Central memory CD4-positive, alpha-beta T cell (primary cell): ENCODE data around the gene NOTCH4.
A peak's percentile ranks its signal among the peaks of the same experiment; 100 is the strongest.
"Not testable (repeated sequence)": the region's sequence is repeated elsewhere in the genome, so short reads cannot be mapped to it uniquely, and the experiment has no call there.

Experiments
- DNase-seq: peaks from one replicate; pipeline ENCODE4 v3.0.0; 2022
- total RNA-seq, 3 experiments: gene quantifications; one replicate each; lab custom pipeline; 2026; lab: John Stamatoyannopoulos, UW

The NOTCH4 gene
- total RNA-seq: 0.22 to 3.7 (median 0.49) reads per million in 3 experiments

GRCh38 chr6:32223258-32224235 is at the start of gene NOTCH4:
TSS of gene NOTCH4 (minus strand) at chr6:32224067. CDS start at chr6:32223928, 139 bp downstream.
- DNase-seq: no peak

GRCh38 chr6:32271429-32271828 is 47.6 kb upstream of the NOTCH4 start:
- DNase-seq: peak; percentile 14

GRCh38 chr6:32268459-32268858 is 44.6 kb upstream of the NOTCH4 start:
- not testable (repeated sequence) for DNase-seq

GRCh38 chr6:32267035-32267434 is 43.2 kb upstream of the NOTCH4 start:
- DNase-seq: no peak

GRCh38 chr6:32257262-32257661 is 33.4 kb upstream of the NOTCH4 start:
- not testable (repeated sequence) for DNase-seq

- DNase-seq: peak; percentile 30
Observed at GRCh38 chr6:32255199-32256153, 31.6 kb upstream of the NOTCH4 start.

GRCh38 chr6:32254761-32255198 is 30.9 kb upstream of the NOTCH4 start:
- no peak for DNase-seq

GRCh38 chr6:32252331-32253009 is 28.6 kb upstream of the NOTCH4 start:
- no peak for DNase-seq

GRCh38 chr6:32249262-32249661 is 25.4 kb upstream of the NOTCH4 start:
- no peak for DNase-seq

GRCh38 chr6:32247401-32247800 is 23.5 kb upstream of the NOTCH4 start:
- no peak for DNase-seq

GRCh38 chr6:32244946-32245398 is 21.1 kb upstream of the NOTCH4 start:
- DNase-seq: peak; percentile 52

GRCh38 chr6:32244270-32244669 is 20.4 kb upstream of the NOTCH4 start:
- DNase-seq: no peak

GRCh38 chr6:32242318-32242813 is 18.5 kb upstream of the NOTCH4 start:
- not testable (repeated sequence) for DNase-seq

- no peak for DNase-seq
Observed at GRCh38 chr6:32240686-32241085, 16.8 kb upstream of the NOTCH4 start.

- no peak for DNase-seq
Observed at GRCh38 chr6:32239462-32239861, 15.6 kb upstream of the NOTCH4 start.

GRCh38 chr6:32234934-32235333 is 11.1 kb upstream of the NOTCH4 start:
- no peak for DNase-seq

- no peak for DNase-seq
Observed at GRCh38 chr6:32226434-32226833, 2.6 kb upstream of the NOTCH4 start.

GRCh38 chr6:32224696-32225095 is 829 bp upstream of the NOTCH4 start:
- DNase-seq: no peak

- DNase-seq: no peak
Observed at GRCh38 chr6:32222333-32223230, 1.3 kb downstream of the NOTCH4 start.

- DNase-seq: no peak
Observed at GRCh38 chr6:32220021-32220420, 3.8 kb downstream of the NOTCH4 start.

GRCh38 chr6:32218167-32218566 is 5.7 kb downstream of the NOTCH4 start:
- no peak for DNase-seq
